Measurements from ENCODE around the gene APOC3. TPM values are rescaled to one million over a fixed set of nuclear protein-coding genes. Genes with fewer than 3 reads are reported as not detected.
A peak's percentile ranks its signal among the peaks of the same experiment; 100 is the strongest.

The APOC3 gene
- total RNA-seq, 1 experiment from 2014 or later: 2.5 TPM

DNA sequence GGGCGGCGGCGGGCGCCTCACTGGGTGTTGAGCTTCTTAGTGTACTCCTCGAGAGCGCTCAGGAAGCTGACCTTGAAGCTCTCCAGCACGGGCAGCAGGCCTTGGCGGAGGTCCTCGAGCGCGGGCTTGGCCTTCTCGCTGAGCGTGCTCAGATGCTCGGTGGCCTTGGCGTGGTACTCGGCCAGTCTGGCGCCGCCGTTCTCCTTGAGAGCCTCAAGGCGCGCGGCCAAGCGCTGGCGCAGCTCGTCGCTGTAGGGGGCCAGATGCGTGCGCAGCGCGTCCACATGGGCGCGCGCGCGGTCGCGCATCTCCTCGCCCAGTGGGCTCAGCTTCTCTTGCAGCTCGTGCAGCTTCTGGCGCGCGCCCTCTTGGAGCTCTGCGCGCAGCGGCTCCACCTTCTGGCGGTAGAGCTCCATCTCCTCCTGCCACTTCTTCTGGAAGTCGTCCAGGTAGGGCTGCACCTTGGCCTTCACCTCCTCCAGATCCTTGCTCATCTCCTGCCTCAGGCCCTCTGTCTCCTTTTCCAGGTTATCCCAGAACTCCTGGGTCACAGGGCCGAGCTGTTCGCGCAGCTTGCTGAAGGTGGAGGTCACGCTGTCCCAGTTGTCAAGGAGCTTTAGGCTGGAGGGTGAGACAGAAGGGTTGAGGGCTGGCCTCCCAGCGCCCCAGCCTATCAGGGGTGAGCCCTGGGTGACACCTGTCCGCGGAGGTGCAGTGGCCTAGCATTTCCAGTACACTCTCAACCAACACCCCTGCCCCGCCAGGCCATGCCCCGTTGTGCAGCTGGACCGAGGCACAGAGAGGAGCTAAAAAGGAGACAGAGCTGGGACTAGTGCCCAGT is 6.3 kb downstream of the APOC3 start (continued):
- TF ChIP-seq ERG (CRISPR knock-in tag; IDR thresholded peaks at IDR 0.05): peak; percentile 61; the same call in 1 of the 2 replicates
- TF ChIP-seq, protein P1, sequence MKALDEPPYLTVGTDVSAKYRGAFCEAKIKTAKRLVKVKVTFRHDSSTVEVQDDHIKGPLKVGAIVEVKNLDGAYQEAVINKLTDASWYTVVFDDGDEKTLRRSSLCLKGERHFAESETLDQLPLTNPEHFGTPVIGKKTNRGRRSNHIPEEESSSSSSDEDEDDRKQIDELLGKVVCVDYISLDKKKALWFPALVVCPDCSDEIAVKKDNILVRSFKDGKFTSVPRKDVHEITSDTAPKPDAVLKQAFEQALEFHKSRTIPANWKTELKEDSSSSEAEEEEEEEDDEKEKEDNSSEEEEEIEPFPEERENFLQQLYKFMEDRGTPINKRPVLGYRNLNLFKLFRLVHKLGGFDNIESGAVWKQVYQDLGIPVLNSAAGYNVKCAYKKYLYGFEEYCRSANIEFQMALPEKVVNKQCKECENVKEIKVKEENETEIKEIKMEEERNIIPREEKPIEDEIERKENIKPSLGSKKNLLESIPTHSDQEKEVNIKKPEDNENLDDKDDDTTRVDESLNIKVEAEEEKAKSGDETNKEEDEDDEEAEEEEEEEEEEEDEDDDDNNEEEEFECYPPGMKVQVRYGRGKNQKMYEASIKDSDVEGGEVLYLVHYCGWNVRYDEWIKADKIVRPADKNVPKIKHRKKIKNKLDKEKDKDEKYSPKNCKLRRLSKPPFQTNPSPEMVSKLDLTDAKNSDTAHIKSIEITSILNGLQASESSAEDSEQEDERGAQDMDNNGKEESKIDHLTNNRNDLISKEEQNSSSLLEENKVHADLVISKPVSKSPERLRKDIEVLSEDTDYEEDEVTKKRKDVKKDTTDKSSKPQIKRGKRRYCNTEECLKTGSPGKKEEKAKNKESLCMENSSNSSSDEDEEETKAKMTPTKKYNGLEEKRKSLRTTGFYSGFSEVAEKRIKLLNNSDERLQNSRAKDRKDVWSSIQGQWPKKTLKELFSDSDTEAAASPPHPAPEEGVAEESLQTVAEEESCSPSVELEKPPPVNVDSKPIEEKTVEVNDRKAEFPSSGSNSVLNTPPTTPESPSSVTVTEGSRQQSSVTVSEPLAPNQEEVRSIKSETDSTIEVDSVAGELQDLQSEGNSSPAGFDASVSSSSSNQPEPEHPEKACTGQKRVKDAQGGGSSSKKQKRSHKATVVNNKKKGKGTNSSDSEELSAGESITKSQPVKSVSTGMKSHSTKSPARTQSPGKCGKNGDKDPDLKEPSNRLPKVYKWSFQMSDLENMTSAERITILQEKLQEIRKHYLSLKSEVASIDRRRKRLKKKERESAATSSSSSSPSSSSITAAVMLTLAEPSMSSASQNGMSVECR (CRISPR knock-in tag; IDR thresholded peaks at IDR 0.05; ENCODE audit: borderline replicate concordance): 0 out of 2 replicates have a peak, but pooled peaks have one; percentile 46
- TF ChIP-seq, protein P2, sequence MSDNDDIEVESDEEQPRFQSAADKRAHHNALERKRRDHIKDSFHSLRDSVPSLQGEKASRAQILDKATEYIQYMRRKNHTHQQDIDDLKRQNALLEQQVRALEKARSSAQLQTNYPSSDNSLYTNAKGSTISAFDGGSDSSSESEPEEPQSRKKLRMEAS (CRISPR knock-in tag; IDR thresholded peaks at IDR 0.05): peak; percentile 97
- TF ChIP-seq PRRX2 (CRISPR knock-in tag; IDR thresholded peaks at IDR 0.05): no peak
- TF ChIP-seq SMAD3 (CRISPR knock-in tag; IDR thresholded peaks at IDR 0.05; ENCODE audit: borderline replicate concordance): no peak
- TF ChIP-seq NFE2L1 (CRISPR knock-in tag; IDR thresholded peaks at IDR 0.05): peak; percentile 84; the same call in 1 of the 2 replicates
- no peak for TF ChIP-seq ATF2 (CRISPR knock-in tag; IDR thresholded peaks at IDR 0.05; ENCODE audit: borderline replicate concordance, low read depth)
- TF ChIP-seq JAZF1 (CRISPR knock-in tag; IDR thresholded peaks at IDR 0.05): no peak
- no peak for TF ChIP-seq MLX (CRISPR knock-in tag; IDR thresholded peaks at IDR 0.05)
- TF ChIP-seq FOXP4 (CRISPR knock-in tag; IDR thresholded peaks at IDR 0.05): peak; percentile 96
- peak; percentile 61; the same call in 1 of the 2 replicates for TF ChIP-seq EMX1 (CRISPR knock-in tag; IDR thresholded peaks at IDR 0.05)
- TF ChIP-seq ZNF416 (CRISPR knock-in tag; IDR thresholded peaks at IDR 0.05): peak; percentile 31; the same call in 1 of the 2 replicates
- TF ChIP-seq NFYB (CRISPR knock-in tag; conservative IDR thresholded peaks at IDR 0.05; ENCODE audit: low read depth): no peak
- TF ChIP-seq, protein P3, sequence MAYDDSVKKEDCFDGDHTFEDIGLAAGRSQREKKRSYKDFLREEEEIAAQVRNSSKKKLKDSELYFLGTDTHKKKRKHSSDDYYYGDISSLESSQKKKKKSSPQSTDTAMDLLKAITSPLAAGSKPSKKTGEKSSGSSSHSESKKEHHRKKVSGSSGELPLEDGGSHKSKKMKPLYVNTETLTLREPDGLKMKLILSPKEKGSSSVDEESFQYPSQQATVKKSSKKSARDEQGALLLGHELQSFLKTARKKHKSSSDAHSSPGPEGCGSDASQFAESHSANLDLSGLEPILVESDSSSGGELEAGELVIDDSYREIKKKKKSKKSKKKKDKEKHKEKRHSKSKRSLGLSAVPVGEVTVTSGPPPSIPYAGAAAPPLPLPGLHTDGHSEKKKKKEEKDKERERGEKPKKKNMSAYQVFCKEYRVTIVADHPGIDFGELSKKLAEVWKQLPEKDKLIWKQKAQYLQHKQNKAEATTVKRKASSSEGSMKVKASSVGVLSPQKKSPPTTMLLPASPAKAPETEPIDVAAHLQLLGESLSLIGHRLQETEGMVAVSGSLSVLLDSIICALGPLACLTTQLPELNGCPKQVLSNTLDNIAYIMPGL (CRISPR knock-in tag; IDR thresholded peaks at IDR 0.05): peak; percentile 82; the same call in 1 of the 2 replicates
- TF ChIP-seq CREM (CRISPR knock-in tag; IDR thresholded peaks at IDR 0.05): no peak
- TF ChIP-seq ETV6 (CRISPR knock-in tag; IDR thresholded peaks at IDR 0.05): peak; percentile 89
- no peak for TF ChIP-seq ZNF512 (CRISPR knock-in tag; IDR thresholded peaks at IDR 0.05; ENCODE audit: borderline replicate concordance)
- TF ChIP-seq TEAD1 (CRISPR knock-in tag; IDR thresholded peaks at IDR 0.05): peak; percentile 57; the same call in 1 of the 2 replicates
- TF ChIP-seq, protein P4, sequence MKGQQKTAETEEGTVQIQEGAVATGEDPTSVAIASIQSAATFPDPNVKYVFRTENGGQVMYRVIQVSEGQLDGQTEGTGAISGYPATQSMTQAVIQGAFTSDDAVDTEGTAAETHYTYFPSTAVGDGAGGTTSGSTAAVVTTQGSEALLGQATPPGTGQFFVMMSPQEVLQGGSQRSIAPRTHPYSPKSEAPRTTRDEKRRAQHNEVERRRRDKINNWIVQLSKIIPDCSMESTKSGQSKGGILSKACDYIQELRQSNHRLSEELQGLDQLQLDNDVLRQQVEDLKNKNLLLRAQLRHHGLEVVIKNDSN (CRISPR knock-in tag; IDR thresholded peaks at IDR 0.05): peak; percentile 48; the same call in 1 of the 2 replicates
- TF ChIP-seq CREB1 (CRISPR knock-in tag; IDR thresholded peaks at IDR 0.05): no peak
- TF ChIP-seq, protein P5, sequence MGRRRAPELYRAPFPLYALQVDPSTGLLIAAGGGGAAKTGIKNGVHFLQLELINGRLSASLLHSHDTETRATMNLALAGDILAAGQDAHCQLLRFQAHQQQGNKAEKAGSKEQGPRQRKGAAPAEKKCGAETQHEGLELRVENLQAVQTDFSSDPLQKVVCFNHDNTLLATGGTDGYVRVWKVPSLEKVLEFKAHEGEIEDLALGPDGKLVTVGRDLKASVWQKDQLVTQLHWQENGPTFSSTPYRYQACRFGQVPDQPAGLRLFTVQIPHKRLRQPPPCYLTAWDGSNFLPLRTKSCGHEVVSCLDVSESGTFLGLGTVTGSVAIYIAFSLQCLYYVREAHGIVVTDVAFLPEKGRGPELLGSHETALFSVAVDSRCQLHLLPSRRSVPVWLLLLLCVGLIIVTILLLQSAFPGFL (CRISPR knock-in tag; IDR thresholded peaks at IDR 0.05; ENCODE audit: borderline replicate concordance): no peak
- peak; percentile 76; the same call in 1 of the 2 replicates for TF ChIP-seq ZNF138 (CRISPR knock-in tag; conservative IDR thresholded peaks at IDR 0.05)

All from WTC11 (cell line).